OCI-M2 (cell line): ENCODE results near the gene TSPAN17.

Source experiments
- DNase-seq: peaks from one replicate; lab custom pipeline; 2025; ENCODE audit not compliant: unreplicated experiment; lab: John Stamatoyannopoulos, UW

TSPAN17 gene

GRCh38 chr5:176658817-176659511, 11.7 kb downstream of the TSPAN17 start:
- no peak for DNase-seq

DNA sequence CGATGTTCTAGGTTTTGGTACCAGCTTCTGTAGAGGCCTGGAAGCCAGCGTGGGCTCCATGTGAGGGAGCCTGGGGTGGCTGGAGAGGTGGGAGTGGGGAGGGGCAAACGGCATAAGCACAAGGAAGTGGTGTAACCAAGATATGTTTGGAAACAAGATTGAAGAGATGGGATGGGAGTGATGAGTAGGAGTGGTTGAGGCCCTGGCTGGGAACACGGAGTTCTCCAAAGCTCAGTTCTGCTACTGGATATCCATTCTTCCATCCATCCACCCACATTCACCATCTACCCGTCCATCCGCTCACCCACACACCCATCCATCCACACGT, 12.2 kb downstream of the TSPAN17 start:
- no peak for DNase-seq

- no peak for DNase-seq
Observed at GRCh38 chr5:176659860-176660461, 12.7 kb downstream of the TSPAN17 start.

DNA sequence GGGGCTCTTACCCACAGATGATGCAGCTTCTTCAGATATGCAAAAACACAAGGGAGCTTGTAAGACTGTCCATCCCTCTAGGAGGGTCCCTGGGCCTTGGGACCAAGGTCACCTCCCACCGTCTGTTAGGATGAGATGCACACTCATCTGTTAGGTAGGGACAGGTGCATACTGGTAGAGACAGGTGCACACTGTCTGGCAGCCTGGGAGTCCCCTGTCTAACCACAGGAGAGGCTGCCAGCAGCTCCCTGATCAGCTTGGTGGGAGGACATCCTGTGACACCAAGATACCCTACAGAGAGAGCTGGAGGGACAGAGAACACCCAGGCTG, 13.2 kb downstream of the TSPAN17 start:
- no peak for DNase-seq

- no peak for DNase-seq
Observed at GRCh38 chr5:176660860-176661641, 13.8 kb downstream of the TSPAN17 start.

- no peak for DNase-seq
Observed at GRCh38 chr5:176661676-176662075, 14.4 kb downstream of the TSPAN17 start.

DNA sequence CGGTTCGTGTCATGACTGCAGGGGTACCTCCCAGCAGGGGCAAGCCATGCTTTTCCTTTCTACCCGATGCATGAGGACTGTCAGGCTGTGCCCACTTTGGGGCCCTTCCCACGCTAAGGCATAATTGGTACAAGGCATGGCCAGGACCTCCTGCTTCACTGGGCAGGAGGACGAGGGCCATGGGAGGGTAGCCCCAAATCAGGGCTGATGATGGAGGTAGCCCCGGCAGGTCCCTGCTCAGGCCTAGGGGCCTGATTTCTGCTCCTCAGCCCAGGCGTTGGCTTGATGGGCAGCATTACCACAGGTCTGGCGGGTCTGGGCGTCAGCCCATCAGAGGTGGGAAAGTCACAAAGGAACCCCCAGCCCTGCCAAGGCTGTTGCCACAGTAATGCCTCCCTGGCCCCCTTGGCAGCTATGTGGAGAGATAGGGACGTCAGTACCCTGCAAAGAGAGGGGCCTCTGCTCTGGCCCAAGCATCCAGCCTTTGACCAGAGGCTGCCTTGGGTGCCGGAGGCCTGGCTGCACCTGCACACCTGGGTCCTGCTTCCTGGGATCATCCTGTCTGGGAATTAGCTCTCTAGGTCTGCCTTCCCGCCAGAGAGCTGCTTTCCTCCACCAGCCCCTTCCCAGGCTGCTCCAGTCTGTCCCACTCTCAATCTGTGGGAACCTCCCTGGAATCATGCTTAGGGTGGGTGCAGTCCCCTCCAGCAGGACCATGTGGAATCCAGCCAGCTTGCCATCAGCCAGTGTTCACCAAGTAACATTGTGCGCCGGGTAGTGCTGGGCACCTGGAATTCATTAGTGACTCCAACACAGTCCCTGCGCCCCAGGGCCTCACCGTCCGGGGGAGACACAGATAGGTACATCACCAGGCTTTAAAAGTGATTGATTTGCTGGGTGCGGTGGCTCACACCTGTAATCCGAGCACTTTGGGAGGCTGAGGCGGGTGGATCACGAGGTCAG, 15.4 kb downstream of the TSPAN17 start:
- no peak for DNase-seq

DNA sequence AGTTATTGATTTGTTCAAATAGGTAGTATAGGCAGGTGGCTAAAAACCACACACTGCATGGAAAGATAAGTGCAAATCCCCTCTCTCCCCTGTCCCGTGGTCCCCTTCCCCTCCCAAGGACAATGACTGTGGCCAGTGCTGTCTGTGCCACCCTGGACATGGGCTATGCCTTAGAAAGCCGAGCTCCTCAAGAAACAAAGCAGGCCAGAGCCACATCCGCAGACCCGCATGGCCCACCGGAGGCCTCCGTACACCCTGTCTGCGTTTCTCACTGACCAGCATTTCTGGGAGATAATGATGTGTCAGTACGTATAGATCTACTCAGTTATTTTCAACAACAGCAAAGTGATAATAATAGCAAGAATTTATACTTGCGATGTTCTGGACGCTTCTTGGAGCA, 16.3 kb downstream of the TSPAN17 start:
- no peak for DNase-seq

DNA sequence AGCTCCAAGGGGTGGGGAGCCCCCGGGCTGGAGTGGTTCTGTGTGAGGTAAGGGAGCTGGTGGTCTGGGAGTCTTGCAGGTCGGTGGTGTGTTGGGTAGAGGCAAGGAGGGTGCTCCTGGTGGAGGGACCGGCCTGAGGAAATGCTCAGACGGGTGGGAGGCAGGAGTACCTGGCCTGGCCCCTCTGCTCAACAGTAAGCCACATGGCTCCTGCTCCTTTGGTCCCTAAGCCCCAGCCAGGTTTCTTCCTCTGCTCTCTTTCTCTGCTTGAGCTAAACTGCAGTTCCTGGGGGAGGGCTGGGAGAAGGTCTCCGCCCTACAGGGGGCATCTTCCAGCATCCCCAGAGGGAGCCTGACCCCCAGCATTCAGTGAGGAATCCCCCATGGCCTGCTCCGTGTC, 17.2 kb downstream of the TSPAN17 start:
- DNase-seq: no peak

DNA sequence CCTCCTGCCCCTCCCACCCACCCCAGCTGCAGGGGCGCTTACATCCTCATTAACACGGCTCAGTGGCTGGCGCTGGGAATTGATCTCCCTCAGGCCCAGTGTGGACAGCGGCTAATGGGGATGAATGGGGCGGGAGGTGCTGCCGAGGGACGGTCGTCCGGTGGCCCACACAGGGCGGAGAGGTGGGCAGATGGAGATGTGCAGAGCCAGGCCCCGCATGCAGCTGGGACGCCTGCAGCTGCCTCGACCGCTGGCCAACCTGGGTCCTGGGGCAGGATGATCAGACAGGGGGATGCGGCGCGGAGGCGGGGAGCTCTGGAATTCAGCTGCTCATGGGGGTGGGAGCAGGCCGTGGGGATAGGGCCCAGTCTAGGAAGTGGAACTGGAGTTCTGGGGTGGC, 17.6 kb downstream of the TSPAN17 start:
- DNase-seq: no peak

DNA sequence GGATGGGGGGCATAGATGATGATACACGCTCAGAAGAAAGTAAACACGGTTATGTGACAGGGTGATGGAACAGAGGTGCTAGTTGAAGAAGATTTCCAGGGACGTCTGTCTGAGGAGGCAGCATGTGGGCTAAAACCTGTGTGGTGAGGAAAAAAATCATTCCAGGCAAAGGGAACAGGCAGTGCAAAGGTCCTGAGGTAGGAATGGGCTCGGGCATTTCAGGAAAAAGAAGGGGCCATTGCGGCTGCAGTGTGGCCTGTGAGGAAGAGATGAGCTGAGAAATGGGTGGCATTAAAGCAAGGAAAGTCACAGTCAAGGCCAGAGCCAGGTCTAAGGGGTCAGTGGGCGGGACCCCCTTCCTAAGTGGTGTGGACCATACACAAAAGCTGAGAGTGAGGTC, 18.2 kb downstream of the TSPAN17 start:
- no peak for DNase-seq

DNA sequence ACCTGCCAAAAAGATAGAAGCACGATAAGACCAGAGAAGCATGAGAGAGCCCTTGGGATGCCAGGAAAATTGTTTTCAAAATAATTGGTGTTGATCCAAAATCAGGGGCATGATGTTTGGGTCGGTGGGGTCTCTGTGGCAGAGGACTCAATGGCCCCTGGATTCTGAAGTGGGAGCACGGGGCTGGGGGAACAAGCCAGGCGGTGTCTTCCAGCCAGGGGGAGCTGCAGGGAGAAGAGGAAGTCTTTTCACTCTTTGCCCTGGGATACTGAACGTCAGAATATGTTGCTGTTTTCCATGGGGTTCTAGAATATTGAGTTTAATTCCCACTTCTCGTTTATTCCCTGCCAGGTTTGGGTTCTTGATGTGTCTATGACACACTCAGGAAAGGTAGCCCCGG, 20.4 kb downstream of the TSPAN17 start:
- no peak for DNase-seq

DNA sequence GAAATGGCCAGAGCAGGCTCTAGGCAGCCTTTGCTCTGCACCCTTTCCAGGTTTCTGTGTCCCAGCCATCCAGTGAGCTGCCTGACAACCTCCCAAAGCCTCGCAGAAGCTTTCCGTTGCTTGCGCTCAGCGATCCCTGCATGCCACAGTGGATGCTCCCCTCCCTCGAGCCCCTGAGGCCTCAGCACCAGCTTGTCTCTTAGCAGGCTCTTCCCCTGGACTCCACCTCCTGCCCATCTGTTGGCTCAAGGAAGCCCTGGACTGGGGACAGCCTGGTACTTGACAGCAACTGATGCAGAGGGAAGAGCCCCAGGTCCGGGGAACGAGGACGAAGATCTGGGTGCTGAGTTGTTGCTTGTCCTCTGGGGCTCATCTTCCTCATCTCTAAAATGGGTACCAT, 23.2 kb downstream of the TSPAN17 start:
- DNase-seq: no peak

DNA sequence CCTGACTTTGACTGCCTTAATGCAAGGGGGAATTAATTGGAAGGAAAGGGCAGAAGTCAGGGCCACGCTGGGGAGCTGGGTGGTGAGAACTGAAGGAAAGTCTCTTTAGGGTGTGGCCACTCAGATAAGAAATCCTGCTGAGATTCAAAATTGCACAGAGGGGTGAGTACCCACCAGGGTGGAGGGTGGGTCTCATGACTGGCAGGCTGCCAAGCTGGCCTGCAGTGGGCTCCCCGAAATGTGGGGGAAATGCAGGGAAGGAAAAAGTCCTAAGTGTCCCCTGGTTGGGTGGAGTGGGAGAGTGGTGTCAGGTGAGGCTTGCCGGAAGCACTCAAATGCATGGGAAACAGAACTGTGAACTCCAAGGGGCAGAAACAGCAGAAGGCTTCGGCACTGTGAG, 24.1 kb downstream of the TSPAN17 start:
- no peak for DNase-seq

- no peak for DNase-seq
Observed at GRCh38 chr5:176671890-176672747, 24.8 kb downstream of the TSPAN17 start.

DNA sequence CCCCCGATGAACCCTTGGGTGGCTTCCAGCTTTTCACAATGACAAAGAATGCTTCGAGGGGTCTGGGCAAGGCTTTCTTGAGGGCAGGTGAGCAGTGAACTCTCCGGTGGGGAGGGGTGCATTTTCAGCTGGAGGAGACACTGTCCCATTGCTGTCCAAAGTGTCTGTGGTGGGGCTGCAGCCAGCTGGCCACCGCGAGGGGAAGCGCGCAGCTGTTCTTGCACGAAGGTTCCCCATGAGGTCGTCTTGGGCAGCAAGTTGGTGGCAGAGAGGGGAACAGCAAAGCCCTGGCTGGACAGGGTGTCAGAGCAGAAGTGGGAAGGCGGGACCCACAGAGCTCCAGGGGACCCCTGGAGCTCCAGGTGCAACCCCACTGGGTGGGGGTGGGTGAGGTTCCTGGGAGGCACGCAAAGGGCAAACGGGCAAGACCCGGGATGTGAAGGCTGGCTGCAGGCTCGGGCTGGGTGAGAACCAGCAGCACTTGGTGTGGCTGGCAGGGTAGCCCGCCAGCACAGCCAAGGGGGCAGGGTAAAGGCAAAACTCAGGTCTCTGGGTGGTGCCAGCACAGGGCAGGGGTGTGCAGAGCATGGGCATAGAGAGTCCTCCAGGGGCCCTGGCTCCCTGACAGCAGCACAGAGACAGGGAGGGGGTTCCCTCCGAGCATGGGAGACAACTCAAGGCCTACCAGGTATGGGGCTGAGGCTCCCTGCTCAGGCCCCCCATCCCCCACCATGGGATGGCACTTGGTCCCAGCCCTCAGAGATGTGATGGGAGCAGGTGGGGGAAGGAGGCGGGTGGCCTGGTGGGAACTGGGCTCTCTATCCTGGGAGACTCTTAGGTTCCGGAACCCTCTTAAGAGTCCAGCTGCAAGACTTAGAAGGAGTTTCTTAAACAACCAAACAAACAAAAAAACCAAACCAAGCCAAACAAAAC, 26.6 kb downstream of the TSPAN17 start:
- no peak for DNase-seq

DNA sequence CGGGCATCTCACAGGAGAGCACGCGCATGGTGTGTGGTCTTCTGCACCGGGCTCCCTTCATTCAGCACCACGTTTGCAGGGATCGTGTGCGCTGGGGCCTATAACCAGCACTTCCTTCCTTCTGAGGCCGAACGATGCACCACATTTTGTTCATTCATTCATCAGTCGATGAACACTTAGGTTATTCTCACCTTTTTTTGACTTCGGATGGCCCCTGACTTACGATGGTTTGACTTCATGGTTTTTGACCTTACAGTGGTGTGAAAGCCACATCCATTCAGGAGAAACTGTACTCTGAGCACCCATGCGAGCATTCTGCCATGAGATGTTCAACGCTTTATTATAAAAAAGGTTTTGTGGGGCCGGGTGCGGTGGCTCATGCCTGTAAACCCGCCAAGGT, 27.5 kb downstream of the TSPAN17 start:
- no peak for DNase-seq

GRCh38 chr5:176675676-176676360, 28.5 kb downstream of the TSPAN17 start:
- DNase-seq: no peak

DNA sequence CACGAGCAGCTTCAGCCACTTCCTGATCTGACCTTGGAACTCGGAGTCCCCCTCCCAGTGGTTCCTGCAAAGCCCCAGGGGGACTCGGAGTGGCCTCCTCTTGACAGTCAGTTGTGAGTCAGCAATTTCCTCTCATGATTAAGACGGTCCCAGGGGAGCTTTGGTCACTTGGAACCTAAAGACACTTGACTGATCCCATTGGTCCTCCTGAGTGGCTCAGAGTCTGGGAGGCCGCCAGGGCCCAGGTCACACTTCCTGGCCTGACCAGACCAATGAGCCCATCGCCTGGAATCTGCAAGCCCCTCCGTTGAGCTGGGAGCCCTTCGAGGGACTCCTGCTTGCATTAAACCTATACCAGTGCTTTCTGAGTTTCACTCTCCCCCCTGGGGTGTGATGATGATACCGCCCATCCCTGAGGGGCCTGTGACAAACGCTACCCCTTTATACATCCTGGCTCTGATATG, 29.1 kb downstream of the TSPAN17 start:
- DNase-seq: no peak
